Hindlimb muscle (tissue), 1 donor: ENCODE results near the gene NBPF1. TPM values are rescaled to one million over a fixed set of nuclear protein-coding genes. Genes with fewer than 3 reads are reported as not detected.
"Not testable (repeated sequence)": the region's sequence is repeated elsewhere in the genome, so short reads cannot be mapped to it uniquely, and the experiment has no call there.

Source experiments
- DNase-seq: peaks from one replicate; pipeline ENCODE4 v3.0.0-alpha.2; 2013
- polyA plus RNA-seq: library from polyadenylated mRNA; unstranded; fragments of 120-200 nt; gene quantifications from one replicate; pipeline ENCODE4 v1.2.1, GENCODE V29; 2013; ENCODE audit not compliant: insufficient read length

Gene NBPF1
- polyA plus RNA-seq, 1 donor = 215 TPM

- DNase-seq = not testable (repeated sequence)
Observed at GRCh38 chr1:16641159-16641975, 28.0 kb upstream of the NBPF1 start.

GRCh38 chr1:16639091-16640031 lies 26.0 kb upstream of the NBPF1 start:
- not testable (repeated sequence) for DNase-seq

- DNase-seq = not testable (repeated sequence)
Observed at GRCh38 chr1:16637941-16638778, 24.8 kb upstream of the NBPF1 start.

GRCh38 chr1:16636551-16637195 lies 23.3 kb upstream of the NBPF1 start:
- DNase-seq = not testable (repeated sequence)

GRCh38 chr1:16635959-16636358 lies 22.6 kb upstream of the NBPF1 start:
- DNase-seq = not testable (repeated sequence)

- not testable (repeated sequence) for DNase-seq
Observed at GRCh38 chr1:16633540-16634282, 20.3 kb upstream of the NBPF1 start.

GRCh38 chr1:16632044-16632850 lies 18.9 kb upstream of the NBPF1 start:
- DNase-seq = not testable (repeated sequence)

GRCh38 chr1:16631248-16632043 lies 18.1 kb upstream of the NBPF1 start:
- DNase-seq = no peak

GRCh38 chr1:16630661-16631247 lies 17.4 kb upstream of the NBPF1 start:
- no peak for DNase-seq

- not testable (repeated sequence) for DNase-seq
Observed at GRCh38 chr1:16629916-16630530, 16.7 kb upstream of the NBPF1 start.

GRCh38 chr1:16628361-16629111 lies 15.2 kb upstream of the NBPF1 start:
- DNase-seq = no peak

- DNase-seq = not testable (repeated sequence)
Observed at GRCh38 chr1:16626409-16626983, 13.1 kb upstream of the NBPF1 start.

GRCh38 chr1:16625497-16626408 lies 12.4 kb upstream of the NBPF1 start:
- DNase-seq = no peak

- not testable (repeated sequence) for DNase-seq
Observed at GRCh38 chr1:16623812-16624719, 10.7 kb upstream of the NBPF1 start.

GRCh38 chr1:16623337-16623736 lies 10.0 kb upstream of the NBPF1 start:
- DNase-seq = not testable (repeated sequence)
